IPS-18a (cell line): ENCODE data around the gene ICAM5.
A peak's percentile ranks its signal among the peaks of the same experiment; 100 is the strongest.

Experiments
- H3K27ac ChIP-seq: one replicate; pipeline ENCODE4 v1.5.1; 2013; ENCODE audit warnings: low read length
- H3K27me3 ChIP-seq: one replicate; pipeline ENCODE4 v1.6.1; 2013; ENCODE audit warnings: mild to moderate bottlenecking, low read length; ENCODE audit not compliant: control insufficient read depth, insufficient read depth
- H3K36me3 ChIP-seq: one replicate; pipeline ENCODE4 v1.6.1; 2013; ENCODE audit warnings: low read depth, low read length; ENCODE audit not compliant: control insufficient read depth
- H3K4me1 ChIP-seq: one replicate; pipeline ENCODE4 v1.6.1; 2013; ENCODE audit warnings: low read depth, low read length; ENCODE audit not compliant: control insufficient read depth
- H3K4me3 ChIP-seq: one replicate; pipeline ENCODE4 v1.5.1; 2013; ENCODE audit warnings: low read length
- H3K9ac ChIP-seq: one replicate; pipeline ENCODE4 v1.6.1; 2013; ENCODE audit warnings: mild to moderate bottlenecking, low read length, moderate library complexity
- H3K9me3 ChIP-seq: one replicate; pipeline ENCODE4 v1.6.1; 2013; ENCODE audit warnings: low read depth, low read length; ENCODE audit not compliant: control insufficient read depth

Gene ICAM5

GRCh38 chr19:10286803-10287737 is 2.7 kb upstream of the ICAM5 start, which contains the start of gene ICAM4:
ICAM4 (plus strand) TSS chr19:10286955; CDS start chr19:10287013, 58 bp downstream.
- Histone ChIP-seq H3K4me3 (peak within 1 kb of the TSS; percentile 44), H3K9me3 (no peaks in the 10 kb centered on the region), H3K4me1 (peaks cover 18% of the 10 kb centered on the region), H3K9ac (no peak within 1 kb of the TSS), H3K27ac (no peak within 1 kb of the TSS), H3K36me3 (no peaks in the 10 kb centered on the region), H3K27me3 (peaks cover 64% of the 10 kb centered on the region)

GRCh38 chr19:10288662-10289166 is 1.0 kb upstream of the ICAM5 start:
- no peaks in the 10 kb centered on the region for H3K36me3 ChIP-seq
- H3K27ac ChIP-seq: no peak overlapping the region
- H3K9ac ChIP-seq: no peak overlapping the region
- H3K4me3 ChIP-seq: peak overlapping the region; percentile 46
- peaks cover 19% of the 10 kb centered on the region for H3K4me1 ChIP-seq
- H3K27me3 ChIP-seq: peaks cover 80% of the 10 kb centered on the region
- no peaks in the 10 kb centered on the region for H3K9me3 ChIP-seq

- H3K27ac ChIP-seq: no peak overlapping the region
- H3K36me3 ChIP-seq: no peaks in the 10 kb centered on the region
- no peaks in the 10 kb centered on the region for H3K9me3 ChIP-seq
- peak overlapping the region; percentile 46 for H3K4me3 ChIP-seq
- peaks cover 19% of the 10 kb centered on the region for H3K4me1 ChIP-seq
- no peak overlapping the region for H3K9ac ChIP-seq
- H3K27me3 ChIP-seq: peaks cover 86% of the 10 kb centered on the region
These were observed 451 bp upstream of the ICAM5 start for GRCh38 chr19:10289167-10289835.

GRCh38 chr19:10290357-10290875 is 664 bp downstream of the ICAM5 start:
- H3K9me3 ChIP-seq: no peaks in the 10 kb centered on the region
- peaks cover 97% of the 10 kb centered on the region for H3K27me3 ChIP-seq
- H3K4me1 ChIP-seq: peaks cover 19% of the 10 kb centered on the region
- H3K9ac ChIP-seq: no peak overlapping the region
- peak overlapping the region; percentile 46 for H3K4me3 ChIP-seq
- H3K36me3 ChIP-seq: no peaks in the 10 kb centered on the region
- no peak overlapping the region for H3K27ac ChIP-seq

- Histone ChIP-seq H3K27ac (no peak overlapping the region), H3K27me3 (peaks cover 100% of the 10 kb centered on the region), H3K4me3 (peak overlapping the region; percentile 46), H3K9ac (no peak overlapping the region), H3K36me3 (no peaks in the 10 kb centered on the region), H3K9me3 (no peaks in the 10 kb centered on the region), H3K4me1 (peaks cover 23% of the 10 kb centered on the region)
These were observed 1.3 kb downstream of the ICAM5 start for GRCh38 chr19:10290876-10291553.

GRCh38 chr19:10291554-10292205 is 1.9 kb downstream of the ICAM5 start:
- Histone ChIP-seq H3K4me3 (peak overlapping the region; percentile 46), H3K9me3 (no peaks in the 10 kb centered on the region), H3K4me1 (peaks cover 23% of the 10 kb centered on the region), H3K27me3 (peaks cover 100% of the 10 kb centered on the region), H3K36me3 (no peaks in the 10 kb centered on the region), H3K9ac (no peak overlapping the region), H3K27ac (no peak overlapping the region)

GRCh38 chr19:10292206-10292788 is 2.5 kb downstream of the ICAM5 start:
- H3K4me1 ChIP-seq: peaks cover 22% of the 10 kb centered on the region
- H3K9me3 ChIP-seq: no peaks in the 10 kb centered on the region
- H3K9ac ChIP-seq: no peak overlapping the region
- no peaks in the 10 kb centered on the region for H3K36me3 ChIP-seq
- peak overlapping the region; percentile 46 for H3K4me3 ChIP-seq
- peaks cover 100% of the 10 kb centered on the region for H3K27me3 ChIP-seq
- H3K27ac ChIP-seq: no peak overlapping the region

GRCh38 chr19:10292789-10293636 is 3.3 kb downstream of the ICAM5 start:
- Histone ChIP-seq H3K27me3 (peaks cover 100% of the 10 kb centered on the region), H3K9ac (no peak overlapping the region), H3K4me1 (peaks cover 18% of the 10 kb centered on the region), H3K9me3 (no peaks in the 10 kb centered on the region), H3K4me3 (peak overlapping the region; percentile 32), H3K27ac (no peak overlapping the region), H3K36me3 (no peaks in the 10 kb centered on the region)

- H3K9ac ChIP-seq: no peak overlapping the region
- H3K4me3 ChIP-seq: no peak overlapping the region
- no peak overlapping the region for H3K27ac ChIP-seq
- no peaks in the 10 kb centered on the region for H3K36me3 ChIP-seq
- H3K9me3 ChIP-seq: no peaks in the 10 kb centered on the region
- H3K4me1 ChIP-seq: peaks cover 18% of the 10 kb centered on the region
- H3K27me3 ChIP-seq: peaks cover 94% of the 10 kb centered on the region
These were observed 4.0 kb downstream of the ICAM5 start for GRCh38 chr19:10293637-10294367.
